ENCODE data around the gene RPL10. TPM values are rescaled to one million over a fixed set of nuclear protein-coding genes. Genes with fewer than 3 reads are reported as not detected.

The RPL10 gene
- total and polyA plus RNA-seq, 9 of the 15 experiments (the other 6 are each of a cell fraction or from before 2014, with no cell fraction given): 3,774 to 7,600 (median 5,014) TPM

DNA sequence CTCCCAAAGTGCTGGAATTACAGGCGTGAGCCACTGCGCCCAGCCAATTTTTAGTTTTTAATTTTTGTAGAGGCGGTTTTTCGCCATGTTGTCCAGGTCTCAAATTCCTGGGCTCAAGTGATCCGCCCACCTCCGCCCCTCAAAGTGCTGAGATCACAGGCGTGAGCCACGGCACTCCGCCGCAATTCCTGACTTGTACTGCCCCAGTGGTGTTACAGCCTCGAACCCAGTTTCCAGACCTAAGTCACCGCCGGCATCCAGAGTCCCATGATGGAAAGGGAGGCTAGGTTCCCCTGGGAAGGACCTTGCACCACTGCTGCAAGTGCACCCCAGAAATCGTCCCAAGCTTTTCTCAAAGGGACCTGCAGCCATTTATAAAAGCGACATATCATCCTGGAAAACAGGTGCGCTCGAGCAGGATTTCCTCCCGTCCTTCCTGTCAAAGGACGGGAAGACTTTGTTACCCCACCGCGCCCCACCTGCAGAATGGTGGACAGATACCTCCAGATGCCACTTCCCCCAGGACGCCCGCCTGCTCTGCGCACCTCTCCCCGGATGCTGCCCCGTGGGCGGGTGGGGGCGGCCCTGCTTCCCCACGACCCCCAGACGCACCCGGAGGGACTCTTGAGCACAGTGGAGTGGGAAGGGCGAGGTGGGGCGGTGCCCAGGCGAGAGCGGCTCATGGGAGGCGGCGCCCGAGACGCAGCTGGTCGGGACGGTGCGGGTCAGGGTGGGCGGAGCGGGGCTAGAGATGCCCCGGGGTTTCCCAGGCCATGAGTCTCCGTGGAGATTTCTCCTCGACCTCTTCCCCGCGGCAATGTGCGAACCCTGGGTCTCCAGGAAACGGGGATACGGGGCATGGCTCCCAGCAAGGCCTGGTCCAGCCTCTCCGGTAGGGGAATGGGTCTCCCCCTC lies 947 bp upstream of the RPL10 start (continued):
- TF ChIP-seq GATAD2B (IDR thresholded peaks at IDR 0.05; ENCODE audit: borderline replicate concordance) (no peak), NCOA1 (IDR thresholded peaks at IDR 0.05; ENCODE audit: low read depth) (no peak), POLR2H (tag; IDR thresholded peaks at IDR 0.05; ENCODE audit: low read depth) (no peak)

DNA sequence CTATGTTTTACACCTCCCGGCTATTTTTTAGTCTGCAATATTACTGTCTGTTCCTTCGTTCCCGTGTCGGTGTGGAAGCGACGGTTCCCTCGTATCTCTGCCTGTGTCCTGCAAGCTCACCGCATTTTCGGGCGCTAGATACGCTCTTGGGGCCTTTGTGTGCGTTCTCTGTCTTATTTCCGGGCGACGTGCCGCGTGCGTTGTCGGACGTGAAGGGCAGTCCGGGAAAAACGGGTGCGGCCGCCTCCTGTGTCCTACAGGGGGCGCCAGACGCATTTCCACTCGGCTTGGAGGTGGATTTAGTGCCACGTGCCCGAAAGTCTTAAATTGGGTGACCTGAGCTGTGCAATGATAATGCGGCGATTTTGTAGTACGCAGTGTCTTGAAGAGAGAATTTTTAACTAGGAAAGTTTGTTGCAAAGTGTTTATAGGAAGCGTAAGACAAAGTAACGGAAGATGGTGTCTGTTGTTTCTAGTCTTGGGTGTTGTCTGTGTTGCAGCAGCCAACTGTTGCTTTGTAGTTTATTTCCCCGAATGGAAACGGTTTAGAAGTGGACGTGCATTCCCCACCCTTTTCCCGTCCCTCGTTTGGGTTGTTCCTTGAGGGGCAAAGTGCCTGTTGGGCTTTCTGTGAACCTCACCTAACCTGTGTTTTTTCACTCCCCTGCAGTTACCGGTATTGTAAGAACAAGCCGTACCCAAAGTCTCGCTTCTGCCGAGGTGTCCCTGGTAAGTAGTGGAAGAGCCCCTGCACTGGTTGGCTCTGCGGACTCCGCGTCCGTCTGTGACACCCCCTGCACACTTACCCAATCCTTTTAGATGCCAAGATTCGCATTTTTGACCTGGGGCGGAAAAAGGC lies 720 bp downstream of the RPL10 start:
- Histone ChIP-seq H3K4me3 (peak overlapping the region; percentile 64), H2AFZ (ENCODE audit: low read depth, low read length) (no peak overlapping the region), H4K20me1 (replicated peaks; ENCODE audit: control insufficient read depth, insufficient read depth, low read length) (peaks cover 13% of the 10 kb centered on the region), H3K27me3 (ENCODE audit: control insufficient read depth in 2 of 2, insufficient read depth in 2 of 2, low read length in 2 of 2) (no peaks in the 10 kb centered on the region), H3K4me2 (ENCODE audit: insufficient read depth, low read length) (peak overlapping the region; percentile 97), H3K36me3 (ENCODE audit: control insufficient read depth, insufficient read depth, low read length) (peaks cover 35% of the 10 kb centered on the region), H3K9ac (ENCODE audit: insufficient read depth in 1 of 2, low read depth in 2 of 2, low read length in 2 of 2) (peak overlapping the region; percentile 95 to 98), H3K27ac (ENCODE audit: extremely low read depth, low read depth, low read length) (peak overlapping the region; percentile 97), H3K4me1 (replicated peaks in 1 of 2; ENCODE audit: control insufficient read depth in 2 of 2, insufficient read depth in 2 of 2, low read length in 2 of 2) (peaks cover 5 to 18% of the 10 kb centered on the region in 2 experiments; a peak in 3 of 5 replicates), H3K9me1 (ENCODE audit: control insufficient read depth, insufficient read depth, low read length) (no peaks in the 10 kb centered on the region), H3K9me3 (replicated peaks; ENCODE audit: control insufficient read depth, insufficient read depth, low read depth, low read length) (no peaks in the 10 kb centered on the region; the same call in 1 of the 2 replicates), H3K79me2 (ENCODE audit: control insufficient read depth, insufficient read depth, low read length) (peaks cover 42% of the 10 kb centered on the region)
- peak; percentile 23 for FAIRE-seq
- intact Hi-C loops (cut with micrococcal nuclease): loop anchor here (5.0 kb wide), 1 partner anchor 88 kb away; the partner anchor contains the start of gene UBL4A
- DNase-seq (ENCODE audit: extremely low read depth in 1 of 4, low spot score in 3 of 4): peak; percentile 35 to 92 (median 48)
- ATAC-seq: peak; percentile 27
- ChIA-PET POLR2A (interaction anchor here (0.5 to 6.0 kb wide), 26 partner anchors 11 to 145 kb away, joined by 3 to 85 read pairs (median 5); partner anchors contain the start of genes ATP6AP1, DNASE1L1, EMD and FAM50A), CTCF (ENCODE audit: low intra/inter-chr PET ratio) (interaction anchor here (3.3 kb wide), 1 partner anchor 136 kb away, joined by 17 read pairs; no protein-coding TSS in a partner anchor)
- in situ Hi-C loops (cut with MboI): no loop called here
- under 1% methylated on average over 46 of the region's 49 CpGs for WGBS (ENCODE audit: insufficient coverage, low coverage, missing lambda C conversion rate)
- BruUV-seq (replicated peaks): TSS peak; percentile 83
- TF ChIP-seq, protein P1, sequence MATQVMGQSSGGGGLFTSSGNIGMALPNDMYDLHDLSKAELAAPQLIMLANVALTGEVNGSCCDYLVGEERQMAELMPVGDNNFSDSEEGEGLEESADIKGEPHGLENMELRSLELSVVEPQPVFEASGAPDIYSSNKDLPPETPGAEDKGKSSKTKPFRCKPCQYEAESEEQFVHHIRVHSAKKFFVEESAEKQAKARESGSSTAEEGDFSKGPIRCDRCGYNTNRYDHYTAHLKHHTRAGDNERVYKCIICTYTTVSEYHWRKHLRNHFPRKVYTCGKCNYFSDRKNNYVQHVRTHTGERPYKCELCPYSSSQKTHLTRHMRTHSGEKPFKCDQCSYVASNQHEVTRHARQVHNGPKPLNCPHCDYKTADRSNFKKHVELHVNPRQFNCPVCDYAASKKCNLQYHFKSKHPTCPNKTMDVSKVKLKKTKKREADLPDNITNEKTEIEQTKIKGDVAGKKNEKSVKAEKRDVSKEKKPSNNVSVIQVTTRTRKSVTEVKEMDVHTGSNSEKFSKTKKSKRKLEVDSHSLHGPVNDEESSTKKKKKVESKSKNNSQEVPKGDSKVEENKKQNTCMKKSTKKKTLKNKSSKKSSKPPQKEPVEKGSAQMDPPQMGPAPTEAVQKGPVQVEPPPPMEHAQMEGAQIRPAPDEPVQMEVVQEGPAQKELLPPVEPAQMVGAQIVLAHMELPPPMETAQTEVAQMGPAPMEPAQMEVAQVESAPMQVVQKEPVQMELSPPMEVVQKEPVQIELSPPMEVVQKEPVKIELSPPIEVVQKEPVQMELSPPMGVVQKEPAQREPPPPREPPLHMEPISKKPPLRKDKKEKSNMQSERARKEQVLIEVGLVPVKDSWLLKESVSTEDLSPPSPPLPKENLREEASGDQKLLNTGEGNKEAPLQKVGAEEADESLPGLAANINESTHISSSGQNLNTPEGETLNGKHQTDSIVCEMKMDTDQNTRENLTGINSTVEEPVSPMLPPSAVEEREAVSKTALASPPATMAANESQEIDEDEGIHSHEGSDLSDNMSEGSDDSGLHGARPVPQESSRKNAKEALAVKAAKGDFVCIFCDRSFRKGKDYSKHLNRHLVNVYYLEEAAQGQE (IDR thresholded peaks at IDR 0.05; ENCODE audit: borderline replicate concordance): peak; percentile 46; the same call in 1 of the 2 replicates
- TF ChIP-seq, protein P1 (CRISPR knock-in tag; IDR thresholded peaks at IDR 0.05; ENCODE audit: low read depth): no peak
- TF ChIP-seq RBM22 (IDR thresholded peaks at IDR 0.05; ENCODE audit: low read depth, low read length, poor library complexity, severe bottlenecking) (peak; percentile 95), FOXK1 (CRISPR knock-in tag; IDR thresholded peaks at IDR 0.05; ENCODE audit: borderline replicate concordance) (no peak)

All from K562 (cell line).